ENCODE results near the gene GABRB3.

DNA sequence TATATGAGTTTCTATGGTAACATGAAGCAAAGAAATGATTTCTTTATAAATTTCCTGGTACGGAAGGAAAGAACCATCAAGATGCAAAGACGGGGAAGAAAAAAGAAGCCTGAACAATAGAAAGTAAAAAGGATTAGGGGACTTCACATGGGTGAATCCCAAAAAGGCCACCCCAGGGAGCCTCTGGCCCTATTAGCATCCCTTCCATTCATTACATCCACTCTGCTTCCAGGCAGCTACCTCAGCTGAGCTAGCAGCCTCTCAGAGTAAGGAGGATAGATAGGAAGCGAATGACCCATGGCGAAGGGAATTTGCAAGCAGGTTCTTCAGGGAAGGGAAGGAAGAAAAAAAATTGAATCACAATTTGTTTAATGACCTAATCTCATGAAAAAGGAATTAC, 81.6 kb downstream of the GABRB3 start:
- TF ChIP-seq, protein P1, sequence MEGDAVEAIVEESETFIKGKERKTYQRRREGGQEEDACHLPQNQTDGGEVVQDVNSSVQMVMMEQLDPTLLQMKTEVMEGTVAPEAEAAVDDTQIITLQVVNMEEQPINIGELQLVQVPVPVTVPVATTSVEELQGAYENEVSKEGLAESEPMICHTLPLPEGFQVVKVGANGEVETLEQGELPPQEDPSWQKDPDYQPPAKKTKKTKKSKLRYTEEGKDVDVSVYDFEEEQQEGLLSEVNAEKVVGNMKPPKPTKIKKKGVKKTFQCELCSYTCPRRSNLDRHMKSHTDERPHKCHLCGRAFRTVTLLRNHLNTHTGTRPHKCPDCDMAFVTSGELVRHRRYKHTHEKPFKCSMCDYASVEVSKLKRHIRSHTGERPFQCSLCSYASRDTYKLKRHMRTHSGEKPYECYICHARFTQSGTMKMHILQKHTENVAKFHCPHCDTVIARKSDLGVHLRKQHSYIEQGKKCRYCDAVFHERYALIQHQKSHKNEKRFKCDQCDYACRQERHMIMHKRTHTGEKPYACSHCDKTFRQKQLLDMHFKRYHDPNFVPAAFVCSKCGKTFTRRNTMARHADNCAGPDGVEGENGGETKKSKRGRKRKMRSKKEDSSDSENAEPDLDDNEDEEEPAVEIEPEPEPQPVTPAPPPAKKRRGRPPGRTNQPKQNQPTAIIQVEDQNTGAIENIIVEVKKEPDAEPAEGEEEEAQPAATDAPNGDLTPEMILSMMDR (IDR thresholded peaks at IDR 0.05) = no peak
- TF ChIP-seq POLR2A (IDR thresholded peaks at IDR 0.05) = no peak

Data from thyroid gland (tissue), 4 donors.